WTC11 (cell line): ENCODE results near the gene SMARCC2. TPM values are rescaled to one million over a fixed set of nuclear protein-coding genes. Genes with fewer than 3 reads are reported as not detected.

Source experiments
- ATAC-seq: fragments of 200-7000 bp; cut with Tn5 transposase; 2 replicates; pipeline ENCODE4 v1.10.0; 2021; ENCODE audit warnings: mild to moderate bottlenecking, moderate library complexity
- CTCF ChIA-PET: fragments of 300-600 bp; sonication (Branson Sonifier 250); formaldehyde crosslinking; loops from one replicate; lab custom pipeline; 2021; ENCODE audit warnings: antibody characterized with exemption; lab: Charles Lee
- POLR2A ChIA-PET: fragments of 350-600 bp; sonication (Branson Sonifier 250); formaldehyde crosslinking; loops from one replicate; lab custom pipeline; 2021; ENCODE audit warnings: antibody characterized with exemption; lab: Charles Lee
- DNase-seq: peaks from one replicate; pipeline ENCODE4 v3.0.0; 2021; ENCODE audit warnings: low spot score
- H3K27ac Mint-ChIP-seq: 2 replicates; pipeline ENCODE4 v1.8.0; 2021; ENCODE audit warnings: mixed read lengths
- H3K27me3 Mint-ChIP-seq: 2 replicates; pipeline ENCODE4 v1.8.0; 2021; ENCODE audit warnings: low read depth, mild to moderate bottlenecking, moderate library complexity, mixed read lengths
- H3K36me3 Mint-ChIP-seq: 2 replicates; pipeline ENCODE4 v1.8.0; 2021; ENCODE audit warnings: mixed read lengths
- H3K4me1 Mint-ChIP-seq: 2 replicates; pipeline ENCODE4 v1.8.0; 2022; ENCODE audit warnings: mixed read lengths
- H3K4me3 Mint-ChIP-seq: 2 replicates; pipeline ENCODE4 v1.8.0; 2021; ENCODE audit warnings: mild to moderate bottlenecking, moderate library complexity, mixed read lengths
- H3K9me3 Mint-ChIP-seq: 2 replicates; pipeline ENCODE4 v1.8.0; 2021; ENCODE audit warnings: mixed read lengths
- AFF4 ChIP-seq: sonication (generic); formaldehyde crosslinking; IDR thresholded peaks from 2 replicates; pipeline ENCODE4 v1.8.1; 2023; ENCODE audit warnings: mild to moderate bottlenecking, missing genetic modification reagents, borderline replicate concordance
- CBFB ChIP-seq: sonication (generic); formaldehyde crosslinking; IDR thresholded peaks from 2 replicates; pipeline ENCODE4 v1.8.1; 2022; ENCODE audit warnings: mild to moderate bottlenecking, low read depth, missing genetic modification reagents
- EMX1 ChIP-seq: fragments of 250-450 bp; sonication (Bioruptor Pico); IDR thresholded peaks from 2 replicates; pipeline ENCODE4 v1.8.0; 2021; ENCODE audit warnings: mild to moderate bottlenecking
- FOXK1 ChIP-seq: sonication (generic); formaldehyde crosslinking; IDR thresholded peaks from 2 replicates; pipeline ENCODE4 v1.8.0; 2022; ENCODE audit warnings: mild to moderate bottlenecking, moderate library complexity, missing genetic modification reagents
- GABPB1 ChIP-seq: sonication (generic); formaldehyde crosslinking; IDR thresholded peaks from 2 replicates; pipeline ENCODE4 v1.8.1; 2023; ENCODE audit warnings: mild to moderate bottlenecking, missing genetic modification reagents
- GRHL2 ChIP-seq: fragments of 250-450 bp; sonication (Bioruptor Pico); IDR thresholded peaks from 2 replicates; pipeline ENCODE4 v1.8.0; 2022; ENCODE audit warnings: mild to moderate bottlenecking, moderate library complexity; ENCODE audit not compliant: insufficient replicate concordance, severe bottlenecking
- HMGXB4 ChIP-seq: sonication (generic); formaldehyde crosslinking; IDR thresholded peaks from 2 replicates; pipeline ENCODE4 v1.8.1; 2023; ENCODE audit warnings: mild to moderate bottlenecking, moderate library complexity, missing genetic modification reagents
- KAT7 ChIP-seq: sonication (generic); formaldehyde crosslinking; IDR thresholded peaks from 2 replicates; pipeline ENCODE4 v1.8.1; 2023; ENCODE audit warnings: missing genetic modification reagents, mild to moderate bottlenecking, borderline replicate concordance
- MYBL2 ChIP-seq: sonication (generic); formaldehyde crosslinking; IDR thresholded peaks from 2 replicates; pipeline ENCODE4 v1.8.1; 2023; ENCODE audit warnings: mild to moderate bottlenecking, moderate library complexity, missing genetic modification reagents
- NFATC4 ChIP-seq: fragments of 250-450 bp; sonication (Bioruptor Pico); IDR thresholded peaks from 2 replicates; pipeline ENCODE4 v1.9.0; 2021; ENCODE audit warnings: mild to moderate bottlenecking
- PREB ChIP-seq: sonication (generic); formaldehyde crosslinking; IDR thresholded peaks from 2 replicates; pipeline ENCODE4 v1.8.1; 2022; ENCODE audit warnings: mild to moderate bottlenecking, missing genetic modification reagents, moderate library complexity, borderline replicate concordance
- SMAD3 ChIP-seq: sonication (generic); formaldehyde crosslinking; IDR thresholded peaks from 2 replicates; pipeline ENCODE4 v1.8.0; 2022; ENCODE audit warnings: missing genetic modification reagents, mild to moderate bottlenecking, borderline replicate concordance
- TCF7 ChIP-seq: sonication (generic); formaldehyde crosslinking; IDR thresholded peaks from 2 replicates; pipeline ENCODE4 v1.8.0; 2022; ENCODE audit warnings: mild to moderate bottlenecking, low read depth, missing genetic modification reagents, moderate library complexity
- ZBTB43 ChIP-seq: sonication (generic); formaldehyde crosslinking; IDR thresholded peaks from 2 replicates; pipeline ENCODE4 v1.8.1; 2023; ENCODE audit warnings: mild to moderate bottlenecking, missing genetic modification reagents
- ZNF317 ChIP-seq: sonication (generic); formaldehyde crosslinking; IDR thresholded peaks from 2 replicates; pipeline ENCODE4 v1.8.1; 2023; ENCODE audit warnings: low read depth, mild to moderate bottlenecking, moderate library complexity, missing genetic modification reagents, borderline replicate concordance
- ZNF396 ChIP-seq: fragments of 250-450 bp; sonication (Bioruptor Pico); IDR thresholded peaks from 2 replicates; pipeline ENCODE4 v1.8.0; 2021; ENCODE audit warnings: mild to moderate bottlenecking, moderate library complexity, borderline replicate concordance
- total RNA-seq: library from RNA; stranded (reverse); gene quantifications from 3 replicates; pipeline ENCODE4 v1.2.3, GENCODE V29; 2021

Gene SMARCC2
- total RNA-seq, 1 experiment from 2014 or later: 76.8 TPM

GRCh38 chr12:56127485-56127887 is 61.8 kb downstream of the SMARCC2 start:
- H3K9me3 Mint-ChIP-seq: no peaks in the 10 kb centered on the region
- H3K27me3 Mint-ChIP-seq: no peaks in the 10 kb centered on the region; the same call in 1 of the 2 replicates
- peak overlapping the region; percentile 99 for H3K27ac Mint-ChIP-seq
- ChIA-PET POLR2A (interaction anchor here (0.6 to 5.3 kb wide), 16 partner anchors 9 to 509 kb away, joined by 3 to 104 read pairs (median 6); partner anchors contain the start of genes CNPY2, MYL6, PA2G4 and RNF41), CTCF (interaction anchor here (0.6 to 4.2 kb wide), 27 partner anchors 8 to 1044 kb away, joined by 3 to 61 read pairs (median 5); partner anchors contain the start of genes ANKRD52, COQ10A, MYL6 and MYL6B)
- H3K36me3 Mint-ChIP-seq: peaks cover 27% of the 10 kb centered on the region
- DNase-seq (no peak), ATAC-seq (no peak)
- TF ChIP-seq SMAD3 (CRISPR knock-in tag) (no peak), GABPB1 (no peak), PREB (no peak), KAT7 (no peak), ZNF317 (no peak), HMGXB4 (no peak), GRHL2 (CRISPR knock-in tag) (no peak), ZBTB43 (no peak), ZNF396 (CRISPR knock-in tag) (no peak), CBFB (CRISPR knock-in tag) (no peak), FOXK1 (no peak), NFATC4 (CRISPR knock-in tag) (no peak), AFF4 (CRISPR knock-in tag) (no peak), TCF7 (CRISPR knock-in tag) (no peak)
- peaks cover 30% of the 10 kb centered on the region for H3K4me1 Mint-ChIP-seq
- peak overlapping the region; percentile 98 for H3K4me3 Mint-ChIP-seq

GRCh38 chr12:56126732-56127239 is 62.5 kb downstream of the SMARCC2 start:
- Mint-ChIP-seq H3K9me3 (no peaks in the 10 kb centered on the region), H3K27me3 (no peaks in the 10 kb centered on the region; the same call in 1 of the 2 replicates), H3K4me1 (peaks cover 30% of the 10 kb centered on the region), H3K4me3 (peak overlapping the region; percentile 98), H3K27ac (peak overlapping the region; percentile 99), H3K36me3 (peaks cover 22% of the 10 kb centered on the region)
- TF ChIP-seq EMX1 (CRISPR knock-in tag) (0 out of 2 replicates have a peak, but pooled peaks have one; percentile 7), MYBL2 (CRISPR knock-in tag) (no peak)
- ChIA-PET CTCF (interaction anchor here (0.5 to 4.2 kb wide), 19 partner anchors 9 to 557 kb away, joined by 3 to 22 read pairs (median 3); partner anchors contain the start of genes COQ10A, MYL6, MYL6B and ORMDL2), POLR2A (interaction anchor here (0.6 to 5.3 kb wide), 8 partner anchors 9 to 532 kb away, joined by 3 to 104 read pairs (median 4); partner anchors contain the start of genes MYL6, PA2G4, SMARCC2 and ZC3H10)
- ATAC-seq (no peak), DNase-seq (no peak)
